GM19238 (cell line): ENCODE results near the gene COL20A1.

ENCODE experiments used
- DNase-seq: peaks from one replicate; pipeline ENCODE4 v3.0.0; 2011; ENCODE audit warnings: low spot score; ENCODE audit not compliant: insufficient read length

COL20A1 gene

DNA sequence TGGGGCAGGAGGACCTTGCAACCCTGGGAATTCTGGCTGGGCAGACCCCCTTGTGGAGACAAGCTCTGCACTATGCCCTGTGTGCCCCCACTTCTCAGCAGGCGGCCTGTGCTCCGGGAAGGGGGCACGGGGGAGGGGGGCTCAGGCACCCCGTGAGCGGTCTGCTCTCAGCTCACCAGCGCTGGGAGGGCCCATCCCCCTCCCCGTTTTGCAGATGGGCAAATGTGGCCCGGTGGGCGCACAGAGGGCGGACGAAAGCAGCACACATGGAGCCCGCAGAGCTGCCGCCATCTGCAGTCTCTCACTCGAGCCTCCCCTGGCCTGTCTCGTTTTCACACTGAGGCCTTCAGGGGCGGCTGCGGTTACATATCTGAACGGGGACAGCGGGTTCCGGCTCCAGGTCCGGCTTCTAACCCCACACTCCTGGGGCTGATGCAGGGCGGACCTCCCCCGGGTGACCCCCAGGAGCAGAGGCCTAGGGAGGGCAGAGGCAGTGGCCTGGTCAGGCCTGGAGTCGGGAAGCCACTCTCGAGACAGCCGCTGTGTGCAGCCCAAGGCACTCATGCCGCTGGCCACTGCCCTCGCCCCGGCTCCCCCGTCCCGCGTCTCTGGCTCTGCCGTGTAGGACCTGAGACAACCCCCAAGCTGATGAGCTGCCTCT is 54.2 kb downstream of the COL20A1 start:
- no peak for DNase-seq

- no peak for DNase-seq
These were observed 55.2 kb downstream of the COL20A1 start for GRCh38 chr20:63347950-63348827.

DNA sequence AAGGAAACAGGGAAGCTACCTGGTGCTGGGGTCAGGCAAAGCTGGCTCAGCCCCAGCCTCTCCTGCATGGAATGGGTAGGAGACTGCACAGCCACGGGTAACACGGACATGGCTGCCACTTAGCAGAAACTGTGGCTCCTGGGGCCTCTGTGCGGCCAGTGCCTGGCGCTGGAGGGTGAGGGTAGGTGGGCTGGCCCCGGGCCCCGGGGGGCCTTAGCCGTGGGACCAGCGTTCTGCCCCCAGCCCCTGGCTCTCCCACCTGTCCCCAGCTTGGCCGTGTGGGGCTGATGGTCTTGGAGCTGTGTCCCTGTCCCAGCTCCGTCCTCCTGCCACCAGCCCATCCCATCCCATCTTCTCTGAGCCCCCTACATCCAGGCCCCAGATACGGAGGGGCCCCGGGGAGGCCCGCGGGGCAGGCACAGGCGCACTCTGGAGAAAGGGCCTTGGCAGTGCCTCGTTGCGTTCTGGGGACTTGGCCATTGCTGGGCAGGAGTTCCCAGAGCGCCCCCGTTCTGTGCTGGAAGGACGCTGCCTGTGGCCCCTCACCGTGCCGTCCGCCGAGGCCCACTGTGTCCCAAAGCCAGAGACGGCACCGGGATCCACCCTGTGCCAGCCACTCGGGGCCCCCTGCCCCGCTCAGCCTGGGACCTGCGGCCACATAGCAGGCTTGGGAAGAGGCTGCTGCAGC is 56.0 kb downstream of the COL20A1 start:
- DNase-seq: no peak

GRCh38 chr20:63349516-63349895 is 56.5 kb downstream of the COL20A1 start:
- DNase-seq: no peak

DNA sequence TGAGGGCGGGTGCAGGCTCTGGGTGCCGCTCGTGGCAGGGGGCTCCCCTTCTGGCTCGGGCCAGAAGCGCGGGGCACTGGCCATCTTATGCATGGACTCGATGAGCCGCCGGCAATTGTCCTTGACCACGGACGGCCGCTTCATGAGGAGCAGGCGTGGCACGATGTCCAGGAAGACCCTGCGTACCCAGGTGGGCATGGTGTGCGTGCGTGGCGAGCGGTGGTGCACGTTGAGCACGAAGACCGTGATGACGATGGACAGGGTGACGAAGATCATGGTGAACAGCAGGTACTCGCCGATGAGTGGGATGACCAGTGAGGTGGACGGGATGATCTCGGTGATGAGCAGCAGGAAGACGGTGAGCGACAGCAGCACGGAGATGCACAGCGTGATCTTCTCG is 57.2 kb downstream of the COL20A1 start:
- no peak for DNase-seq

DNA sequence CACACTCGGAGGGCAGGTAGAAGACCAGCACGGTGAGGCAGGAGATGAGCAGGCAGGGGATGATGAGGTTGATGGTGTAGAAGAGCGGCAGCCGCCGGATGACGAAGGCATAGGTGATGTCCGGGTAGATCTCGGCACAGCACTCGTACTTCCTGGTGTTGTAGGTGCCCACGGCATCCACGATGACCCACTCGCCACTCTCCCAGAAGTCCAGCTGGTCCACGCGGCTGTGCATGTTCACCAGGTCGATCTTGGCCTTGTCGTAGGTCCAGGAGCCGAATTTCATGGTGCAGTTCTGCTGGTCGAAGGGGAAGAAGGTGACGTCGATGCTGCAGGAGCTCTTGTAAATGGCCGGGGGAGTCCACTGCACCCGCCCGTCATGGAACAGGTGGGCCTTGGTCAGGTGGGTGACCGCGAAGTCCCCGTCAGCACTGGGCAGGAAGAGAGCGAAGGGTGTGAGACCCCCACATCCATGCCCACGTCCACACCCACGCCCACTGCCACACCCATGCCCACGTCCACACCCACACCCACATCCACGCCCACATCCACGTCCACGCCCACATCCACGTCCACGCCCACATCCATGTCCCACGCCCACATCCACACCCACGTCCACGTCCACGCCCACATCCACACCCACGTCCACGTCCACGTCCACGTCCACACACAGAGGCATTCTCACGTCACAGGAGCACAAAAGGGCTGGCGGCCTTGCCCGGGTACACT is 57.8 kb downstream of the COL20A1 start:
- DNase-seq: no peak

DNA sequence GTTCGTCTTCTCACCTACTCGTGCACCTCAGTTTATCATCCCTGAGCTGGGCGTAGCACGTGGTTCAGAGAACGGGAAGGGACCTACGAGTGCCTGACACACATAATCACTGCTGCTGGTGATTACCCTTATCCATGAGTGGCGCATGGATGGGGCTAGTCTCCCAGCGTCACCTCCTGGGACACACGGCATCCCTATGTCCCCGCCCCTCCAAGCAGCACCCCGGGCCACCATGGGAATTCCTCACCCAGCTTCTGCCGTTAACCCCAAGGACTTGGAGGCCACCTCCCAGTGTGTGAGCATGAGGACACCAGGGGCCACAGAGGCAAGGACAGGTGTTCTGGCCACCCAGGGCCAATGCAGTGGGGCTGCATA is 58.3 kb downstream of the COL20A1 start:
- DNase-seq: no peak

DNA sequence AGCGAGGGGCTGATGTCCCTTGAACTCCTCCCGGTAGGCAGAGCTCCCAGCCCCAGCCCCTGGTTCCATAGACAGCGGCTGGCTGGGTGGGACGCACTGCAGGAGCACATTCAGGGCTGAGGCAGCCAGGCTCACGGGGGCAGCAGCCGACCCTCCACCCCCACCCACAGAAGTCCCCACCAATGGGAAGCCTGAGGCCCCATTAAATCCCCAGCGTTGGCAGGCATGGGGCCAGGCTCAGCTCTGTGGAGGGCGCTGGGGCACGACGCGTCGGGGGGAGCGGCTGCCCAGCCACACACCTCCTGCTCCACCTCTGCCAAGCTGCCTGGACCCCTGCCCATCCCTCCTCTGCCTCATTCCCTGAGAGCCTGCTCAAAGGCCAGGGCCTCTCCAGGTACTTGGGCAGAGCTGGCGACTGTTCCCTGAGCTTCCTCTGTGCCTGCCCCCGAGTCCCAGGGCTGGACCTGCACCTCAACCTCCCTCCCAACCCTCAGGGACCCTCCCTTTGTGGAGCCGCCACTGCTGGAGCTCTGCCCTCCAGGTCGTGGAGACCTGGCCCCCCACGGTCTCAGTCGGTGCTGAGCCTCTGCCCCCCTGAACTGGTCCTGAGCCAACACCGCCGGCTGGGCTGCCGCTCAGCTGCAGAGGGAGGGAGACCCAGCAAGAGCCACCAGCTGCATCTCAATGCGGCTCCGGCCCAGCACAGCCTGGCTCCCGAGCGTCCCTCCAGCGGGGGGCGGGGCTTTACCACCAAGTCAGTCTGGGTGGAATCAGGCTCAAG is 59.0 kb downstream of the COL20A1 start:
- DNase-seq: no peak

GRCh38 chr20:63352811-63353221 is 59.8 kb downstream of the COL20A1 start:
- no peak for DNase-seq

GRCh38 chr20:63354636-63355350 is 61.8 kb downstream of the COL20A1 start:
- DNase-seq: no peak

DNA sequence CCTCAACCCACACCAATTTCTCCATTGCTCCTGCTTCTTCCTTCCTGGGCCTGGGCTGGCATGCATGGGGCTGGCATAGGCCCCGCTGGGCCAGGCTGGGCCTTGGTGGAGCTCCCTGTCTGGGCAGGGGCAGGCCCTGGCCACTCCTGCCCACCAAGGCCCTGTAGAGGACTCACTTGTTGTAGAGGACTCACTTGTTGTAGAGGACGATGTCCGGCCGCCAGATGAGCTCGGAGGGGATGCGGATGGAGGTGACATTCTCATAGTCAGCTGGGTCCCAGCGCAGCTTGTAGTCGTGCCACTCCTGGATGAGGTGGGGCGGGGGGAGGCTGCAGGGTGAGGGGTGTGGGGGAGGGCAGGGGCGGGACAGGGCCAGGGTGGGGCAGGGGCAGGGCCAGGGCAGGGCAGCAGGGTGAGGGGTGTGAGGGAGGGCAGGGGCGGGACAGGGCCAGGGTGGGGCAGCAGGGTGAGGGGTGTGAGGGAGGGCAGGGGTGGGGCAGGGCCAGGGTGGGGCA is 62.9 kb downstream of the COL20A1 start:
- no peak for DNase-seq

DNA sequence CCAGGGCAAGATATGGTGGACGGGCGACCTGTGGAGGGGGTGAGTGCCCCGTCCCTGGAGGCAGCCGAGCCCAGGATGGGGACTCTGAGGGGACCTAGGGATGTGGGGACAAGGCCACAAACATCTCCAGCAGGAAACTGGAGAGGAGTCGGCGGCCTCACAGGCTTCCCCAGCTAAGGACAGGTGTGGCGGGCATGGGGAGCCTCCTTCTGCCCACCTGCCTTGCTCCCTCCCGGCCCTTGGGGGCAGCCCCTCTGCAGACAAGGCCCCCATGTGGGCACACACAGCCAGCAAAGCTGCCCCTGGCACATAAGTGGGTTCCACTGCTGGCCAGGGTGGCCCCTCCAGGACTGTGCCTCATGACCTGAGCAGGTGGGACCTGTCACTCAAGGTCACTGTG is 63.5 kb downstream of the COL20A1 start:
- no peak for DNase-seq

DNA sequence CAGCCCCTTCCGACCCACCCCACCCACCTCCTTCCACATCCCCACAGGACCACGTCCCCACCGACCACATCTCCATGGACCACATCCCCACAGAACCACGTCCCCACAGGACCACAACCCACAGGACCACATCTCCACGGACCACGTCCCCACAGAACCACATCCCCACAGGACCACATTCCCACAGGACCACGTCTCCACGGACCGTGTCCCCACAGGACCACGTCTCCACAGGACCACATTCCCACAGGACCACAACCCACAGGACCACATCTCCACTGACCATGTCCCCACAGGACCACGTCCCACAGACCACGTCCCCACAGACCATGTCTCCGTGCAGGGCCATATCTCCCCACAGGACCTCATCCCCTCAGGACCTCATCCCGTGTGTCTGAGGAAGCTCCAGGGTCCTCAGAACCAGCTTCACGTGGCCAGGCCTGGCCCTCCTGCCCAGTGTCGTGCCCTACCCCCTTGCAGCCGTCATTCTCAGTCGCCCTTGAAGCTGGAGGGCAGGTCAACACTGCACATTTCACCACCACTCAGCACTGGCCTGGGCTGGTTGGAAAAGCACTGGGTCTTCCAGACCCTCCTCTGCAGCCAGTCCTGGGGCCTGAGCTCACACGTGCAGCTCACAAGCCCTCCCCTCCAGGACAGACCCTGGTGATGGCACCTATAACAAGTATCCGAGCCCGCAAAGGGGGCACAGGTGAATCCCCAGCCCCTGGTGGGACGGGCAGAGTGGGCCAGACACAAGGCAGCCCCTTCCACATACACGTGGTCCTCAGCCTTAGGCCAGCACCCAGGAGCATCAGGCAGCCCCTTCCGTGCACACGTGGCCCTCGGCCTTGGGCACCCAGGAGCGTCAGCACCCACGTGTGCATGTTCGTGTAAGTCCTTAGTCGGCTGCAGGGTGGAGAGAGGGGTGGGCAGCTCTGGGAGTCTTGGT is 64.2 kb downstream of the COL20A1 start:
- no peak for DNase-seq

DNA sequence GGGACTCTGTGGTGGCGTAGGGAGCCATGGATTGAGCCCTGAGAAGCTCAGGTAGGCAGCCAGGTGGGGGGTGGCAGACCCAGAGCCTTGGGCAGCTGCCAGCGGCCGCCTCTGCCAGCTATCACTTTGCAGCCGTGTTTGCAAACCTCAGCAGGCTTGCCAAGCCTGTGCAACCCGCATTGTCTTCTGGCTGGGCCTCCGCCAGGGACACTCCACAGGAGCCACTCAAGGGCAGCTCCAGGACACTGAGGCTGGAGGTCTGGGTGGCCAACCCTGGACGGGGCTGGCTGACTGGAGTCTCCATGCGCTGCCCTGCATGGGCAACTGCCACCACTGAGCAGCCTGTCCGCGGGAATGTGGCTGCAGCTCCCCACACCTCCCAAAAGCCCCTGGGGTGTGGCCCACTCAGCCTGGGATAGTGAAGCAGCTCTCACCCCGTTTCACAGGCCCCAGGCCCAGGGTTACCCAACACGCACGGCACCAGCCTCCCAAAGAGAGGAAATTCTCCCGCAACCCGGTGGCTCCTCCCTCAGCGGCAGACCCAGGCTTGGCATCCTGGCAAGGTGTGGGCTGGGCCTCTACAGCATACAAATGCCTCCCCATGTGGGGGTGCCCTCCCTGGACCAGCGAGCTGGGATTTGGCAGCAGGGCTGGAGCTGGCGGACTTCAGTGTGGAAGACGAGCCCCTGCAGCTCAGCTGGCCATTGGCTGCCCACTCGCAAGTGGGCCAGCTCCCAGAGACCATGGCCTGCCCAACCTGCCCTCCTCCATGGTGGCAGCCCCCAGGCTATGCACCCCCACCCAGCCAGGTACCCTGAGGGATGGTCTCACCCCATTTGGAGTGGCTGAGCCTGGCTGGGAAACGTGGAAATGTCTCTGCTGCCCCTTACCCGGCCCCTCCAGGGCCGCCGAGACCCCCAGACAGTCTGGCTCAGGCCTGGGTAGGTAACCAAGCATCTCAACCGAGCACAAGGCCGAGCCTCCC is 65.2 kb downstream of the COL20A1 start:
- DNase-seq: no peak

DNA sequence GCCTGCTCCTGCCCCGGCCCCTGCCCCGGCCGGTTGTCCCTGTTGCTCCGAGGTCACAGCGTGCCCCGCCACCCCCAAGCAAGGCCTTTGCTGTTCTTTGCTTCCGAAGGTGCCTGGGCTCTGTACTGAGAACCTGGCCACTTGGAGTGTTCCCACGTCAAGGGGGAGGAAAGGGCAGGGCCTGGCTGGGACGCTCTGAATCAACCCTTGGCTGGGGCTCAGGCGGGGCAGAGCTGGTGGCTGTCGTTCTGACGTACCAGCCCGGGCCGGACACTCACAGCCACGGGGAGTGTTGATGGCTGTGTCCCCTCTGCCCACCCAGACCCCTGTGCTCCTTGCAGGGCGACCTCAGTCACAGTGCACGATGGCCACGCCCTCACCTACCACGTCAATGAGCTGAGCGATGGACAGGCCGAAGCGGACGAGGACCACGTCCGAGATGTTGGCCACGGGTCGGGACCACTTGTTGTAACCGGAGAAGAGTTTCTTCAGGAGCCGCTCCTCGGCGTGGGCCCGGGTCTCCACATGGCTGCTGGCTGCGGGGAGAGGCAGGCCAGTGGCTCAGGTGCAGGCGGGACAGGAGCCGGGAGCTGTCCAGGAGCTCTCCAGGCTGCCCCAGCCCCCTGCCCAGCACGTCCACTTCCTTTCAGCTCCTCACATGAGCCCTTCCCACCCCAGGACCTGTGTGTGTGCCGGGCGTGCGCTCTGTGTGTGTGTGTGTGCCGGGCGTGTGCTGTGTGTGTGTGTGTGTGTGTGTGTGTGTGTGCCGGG is 66.4 kb downstream of the COL20A1 start:
- DNase-seq: no peak

DNA sequence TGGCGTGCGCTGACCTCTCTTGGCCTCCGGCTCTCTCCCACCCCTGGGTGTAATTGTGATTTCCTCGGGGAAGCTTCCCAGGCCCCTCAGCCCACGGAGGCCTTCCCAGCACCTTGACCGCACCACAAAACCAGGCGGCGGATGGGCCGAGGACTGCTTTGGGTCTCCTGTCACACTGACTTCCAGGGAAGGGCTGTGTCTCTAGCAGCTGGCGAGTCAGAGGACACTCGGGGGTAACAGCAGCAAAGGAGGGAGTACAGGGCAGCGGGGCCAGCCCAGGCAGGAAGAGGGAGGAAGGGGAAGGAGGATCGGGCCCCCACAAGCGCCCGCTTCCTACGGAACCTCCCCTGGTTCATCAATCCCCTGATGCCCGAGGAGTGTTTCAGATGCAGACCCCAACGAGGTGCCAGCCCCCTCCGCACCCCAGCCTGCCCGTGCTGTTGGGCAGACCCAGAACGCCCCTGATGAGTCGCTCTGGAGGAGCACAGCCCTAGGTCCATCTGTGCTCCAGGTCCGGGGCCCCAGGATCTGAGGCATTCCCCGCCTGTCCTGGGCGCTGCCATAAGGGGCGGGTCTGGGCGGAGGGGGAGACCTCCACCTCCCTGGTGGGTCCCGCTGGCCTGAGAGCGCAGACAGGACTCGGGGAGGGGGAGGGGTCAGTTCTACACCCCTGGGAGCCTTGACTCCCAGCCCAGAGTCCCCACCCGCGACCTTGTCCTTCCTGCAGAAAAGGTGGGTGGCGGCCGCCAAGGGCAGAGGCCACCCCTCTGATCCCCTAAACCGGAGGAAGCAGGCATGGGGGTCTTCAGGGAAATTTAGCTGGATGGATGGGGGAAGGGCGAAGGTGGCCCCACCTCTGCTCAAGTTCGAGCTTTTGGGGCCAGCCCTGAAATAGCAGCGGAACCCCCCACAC is 67.2 kb downstream of the COL20A1 start:
- no peak for DNase-seq
